ENCODE data around the gene PGAP6.
A peak's percentile ranks its signal among the peaks of the same experiment; 100 is the strongest.
"Not testable (repeated sequence)": the region's sequence is repeated elsewhere in the genome, so short reads cannot be mapped to it uniquely, and the experiment has no call there.

The PGAP6 gene

GRCh38 chr16:341095-341973, 40.4 kb downstream of the PGAP6 start:
- H3K27ac Mint-ChIP-seq; H3K36me3 Mint-ChIP-seq; H3K9me3 Mint-ChIP-seq (ENCODE audit: low read depth); H3K27me3 Mint-ChIP-seq: not testable (repeated sequence)
- Mint-ChIP-seq H3K4me1 (ENCODE audit: low read depth) (peaks cover 70% of the 10 kb centered on the region), H3K4me3 (peak overlapping the region; percentile 38)

- Mint-ChIP-seq H3K4me1 (ENCODE audit: low read depth) (peaks cover 69% of the 10 kb centered on the region), H3K36me3 (no peaks in the 10 kb centered on the region), H3K27ac (no peak overlapping the region)
Observed at GRCh38 chr16:340370-341091, 41.2 kb downstream of the PGAP6 start.

GRCh38 chr16:339680-340079, 42.1 kb downstream of the PGAP6 start:
- Mint-ChIP-seq H3K4me3 (peak overlapping the region; percentile 59), H3K27me3 (no peaks in the 10 kb centered on the region), H3K27ac (no peak overlapping the region), H3K36me3 (no peaks in the 10 kb centered on the region), H3K4me1 (ENCODE audit: low read depth) (peaks cover 69% of the 10 kb centered on the region), H3K9me3 (ENCODE audit: low read depth) (no peaks in the 10 kb centered on the region)

More at GRCh38 chr16:340370-341091, 41.2 kb downstream of the PGAP6 start:
- Mint-ChIP-seq H3K27me3 (no peaks in the 10 kb centered on the region), H3K4me3 (no peak overlapping the region), H3K9me3 (ENCODE audit: low read depth) (no peaks in the 10 kb centered on the region)

- no peak overlapping the region for H3K4me3 Mint-ChIP-seq
- no peaks in the 10 kb centered on the region for H3K27me3 Mint-ChIP-seq
- no peaks in the 10 kb centered on the region for H3K9me3 Mint-ChIP-seq (ENCODE audit: low read depth)
- H3K27ac Mint-ChIP-seq: no peak overlapping the region
- H3K4me1 Mint-ChIP-seq (ENCODE audit: low read depth): peaks cover 71% of the 10 kb centered on the region
- H3K36me3 Mint-ChIP-seq: no peaks in the 10 kb centered on the region
Observed at GRCh38 chr16:337975-338575, 43.7 kb downstream of the PGAP6 start.

- Mint-ChIP-seq H3K9me3 (ENCODE audit: low read depth) (no peaks in the 10 kb centered on the region), H3K36me3 (no peaks in the 10 kb centered on the region), H3K27ac (no peak overlapping the region), H3K4me1 (ENCODE audit: low read depth) (peaks cover 69% of the 10 kb centered on the region), H3K4me3 (no peak overlapping the region), H3K27me3 (no peaks in the 10 kb centered on the region)
Observed at GRCh38 chr16:337437-337836, 44.3 kb downstream of the PGAP6 start.

GRCh38 chr16:336269-336668, 45.5 kb downstream of the PGAP6 start:
- Mint-ChIP-seq H3K27me3 (no peaks in the 10 kb centered on the region), H3K9me3 (ENCODE audit: low read depth) (no peaks in the 10 kb centered on the region), H3K4me1 (ENCODE audit: low read depth) (peaks cover 68% of the 10 kb centered on the region), H3K4me3 (peak overlapping the region; percentile 23), H3K27ac (no peak overlapping the region), H3K36me3 (no peaks in the 10 kb centered on the region)

GRCh38 chr16:334861-335632, 46.7 kb downstream of the PGAP6 start:
- H3K27ac Mint-ChIP-seq: not testable (repeated sequence)

GRCh38 chr16:334164-334832, 47.5 kb downstream of the PGAP6 start:
- not testable (repeated sequence) for H3K4me3 Mint-ChIP-seq; H3K27me3 Mint-ChIP-seq; H3K36me3 Mint-ChIP-seq; H3K27ac Mint-ChIP-seq; H3K9me3 Mint-ChIP-seq (ENCODE audit: low read depth)
- peaks cover 69% of the 10 kb centered on the region for H3K4me1 Mint-ChIP-seq (ENCODE audit: low read depth)

More at GRCh38 chr16:334861-335632, 46.7 kb downstream of the PGAP6 start:
- peaks cover 75% of the 10 kb centered on the region for H3K4me1 Mint-ChIP-seq (ENCODE audit: low read depth)
- not testable (repeated sequence) for H3K4me3 Mint-ChIP-seq; H3K36me3 Mint-ChIP-seq; H3K27me3 Mint-ChIP-seq; H3K9me3 Mint-ChIP-seq (ENCODE audit: low read depth)

GRCh38 chr16:333406-334094, 48.2 kb downstream of the PGAP6 start:
- H3K27ac Mint-ChIP-seq: no peak overlapping the region
- no peak overlapping the region for H3K4me3 Mint-ChIP-seq
- peaks cover 66% of the 10 kb centered on the region for H3K4me1 Mint-ChIP-seq (ENCODE audit: low read depth)

GRCh38 chr16:331181-331814, 50.5 kb downstream of the PGAP6 start:
- H3K27me3 Mint-ChIP-seq; H3K36me3 Mint-ChIP-seq; H3K27ac Mint-ChIP-seq; H3K4me3 Mint-ChIP-seq; H3K9me3 Mint-ChIP-seq (ENCODE audit: low read depth): not testable (repeated sequence)
- H3K4me1 Mint-ChIP-seq (ENCODE audit: low read depth): peaks cover 68% of the 10 kb centered on the region

More at GRCh38 chr16:333406-334094, 48.2 kb downstream of the PGAP6 start:
- no peaks in the 10 kb centered on the region for H3K36me3 Mint-ChIP-seq
- no peaks in the 10 kb centered on the region for H3K27me3 Mint-ChIP-seq
- no peaks in the 10 kb centered on the region for H3K9me3 Mint-ChIP-seq (ENCODE audit: low read depth)

GRCh38 chr16:330741-331140, 51.0 kb downstream of the PGAP6 start:
- Mint-ChIP-seq H3K27ac (no peak overlapping the region), H3K9me3 (ENCODE audit: low read depth) (no peaks in the 10 kb centered on the region), H3K4me1 (ENCODE audit: low read depth) (peaks cover 65% of the 10 kb centered on the region), H3K36me3 (no peaks in the 10 kb centered on the region), H3K4me3 (no peak overlapping the region), H3K27me3 (no peaks in the 10 kb centered on the region)

- no peaks in the 10 kb centered on the region for H3K9me3 Mint-ChIP-seq (ENCODE audit: low read depth)
- peaks cover 56% of the 10 kb centered on the region for H3K4me1 Mint-ChIP-seq (ENCODE audit: low read depth)
- H3K4me3 Mint-ChIP-seq: peak overlapping the region; percentile 72
- H3K36me3 Mint-ChIP-seq: no peaks in the 10 kb centered on the region
- H3K27ac Mint-ChIP-seq: no peak overlapping the region
- H3K27me3 Mint-ChIP-seq: no peaks in the 10 kb centered on the region
Observed at GRCh38 chr16:325375-326145, 56.2 kb downstream of the PGAP6 start.
